IMR-90 (cell line): ENCODE data around the gene DHRS7B. TPM values are rescaled to one million over a fixed set of nuclear protein-coding genes. Genes with fewer than 3 reads are reported as not detected.

Experiments used
- ATAC-seq: fragments of 200-7000 bp; cut with Tn5 transposase; 2 replicates; pipeline ENCODE4 v1.9.1; 2020; ENCODE audit warnings: low read depth, mild to moderate bottlenecking, moderate library complexity
- BruUV-seq: library from RNA; stranded (reverse); fragments of 400-500 nt; replicated peaks from 2 replicates; lab custom pipeline; 2021; lab: Mats Ljungman, UMichigan
- CTCF ChIA-PET: fragments of 300-600 bp; formaldehyde crosslinking; extraction: SDS; loops from one replicate; lab custom pipeline; 2021; ENCODE audit warnings: antibody characterized with exemption; lab: Yijun Ruan, JAX
- POLR2A ChIA-PET: fragments of 300-600 bp; sonication (Branson Sonifier 250); formaldehyde crosslinking; loops from one replicate; lab custom pipeline; 2022; ENCODE audit warnings: antibody characterized with exemption; ENCODE audit not compliant: unreplicated experiment; lab: Charles Lee
- DNase-seq: peaks from one replicate; pipeline ENCODE4 v3.0.0; 2013
- H2AFZ ChIP-seq: replicated peaks from 2 replicates; pipeline ENCODE3; 2013; ENCODE audit warnings: low read length, mild to moderate bottlenecking; ENCODE audit not compliant: poor library complexity
- H2AK5ac ChIP-seq: 2 replicates; pipeline ENCODE4 v1.6.1; 2013; ENCODE audit warnings: low read depth, low read length, inconsistent platforms
- H2AK9ac ChIP-seq: replicated peaks from 2 replicates; pipeline ENCODE3; 2013; ENCODE audit warnings: mild to moderate bottlenecking, low read depth, low read length, moderate library complexity; ENCODE audit not compliant: poor library complexity
- H2BK120ac ChIP-seq: 2 replicates; pipeline ENCODE4 v1.6.1; 2013; ENCODE audit warnings: low read depth, low read length, inconsistent platforms
- H2BK15ac ChIP-seq: 3 replicates; pipeline ENCODE4 v1.6.1; 2013; ENCODE audit warnings: low read depth, low read length, inconsistent platforms
- H2BK20ac ChIP-seq: 2 replicates; pipeline ENCODE4 v1.6.1; 2013; ENCODE audit warnings: low read depth, mild to moderate bottlenecking, inconsistent platforms, low read length, moderate library complexity
- H2BK5ac ChIP-seq: 2 replicates; pipeline ENCODE4 v1.6.1; 2013; ENCODE audit warnings: mild to moderate bottlenecking, low read depth, low read length, inconsistent platforms; ENCODE audit not compliant: poor library complexity, severe bottlenecking
- H3K14ac ChIP-seq: replicated peaks from 2 replicates; pipeline ENCODE4 v1.6.1; 2013; ENCODE audit warnings: low read depth, low read length, inconsistent platforms
- H3K18ac ChIP-seq: 2 replicates; pipeline ENCODE4 v1.6.1; 2013; ENCODE audit warnings: low read depth, low read length, control low read depth
- H3K23ac ChIP-seq: 2 replicates; pipeline ENCODE4 v1.6.1; 2013; ENCODE audit warnings: low read depth, low read length, inconsistent platforms
- H3K27ac ChIP-seq: 2 replicates; pipeline ENCODE4 v1.5.1; 2013; ENCODE audit warnings: mild to moderate bottlenecking, control low read depth, low read length; ENCODE audit not compliant: insufficient read depth
- H3K27me3 ChIP-seq: 2 replicates; pipeline ENCODE4 v1.6.1; 2013; ENCODE audit warnings: low read length; ENCODE audit not compliant: control insufficient read depth, insufficient read depth
- H3K36me3 ChIP-seq: 2 replicates; pipeline ENCODE4 v1.6.1; 2013; ENCODE audit warnings: low read length, mixed read lengths; ENCODE audit not compliant: control insufficient read depth, insufficient read depth
- H3K4ac ChIP-seq: 2 replicates; pipeline ENCODE4 v1.6.1; 2013; ENCODE audit warnings: low read depth, low read length, inconsistent platforms
- H3K4me1 ChIP-seq: 2 replicates; pipeline ENCODE4 v1.6.1; 2013; ENCODE audit warnings: low read length, mixed read lengths; ENCODE audit not compliant: control insufficient read depth, insufficient read depth
- H3K4me2 ChIP-seq: 2 replicates; pipeline ENCODE4 v1.6.1; 2013; ENCODE audit warnings: low read depth, mild to moderate bottlenecking, control low read depth, low read length, moderate library complexity
- H3K4me3 ChIP-seq: 2 replicates; pipeline ENCODE4 v1.5.1; 2013; ENCODE audit warnings: low read depth, mild to moderate bottlenecking, control low read depth, low read length, moderate library complexity; ENCODE audit not compliant: insufficient read depth
- H3K56ac ChIP-seq: 2 replicates; pipeline ENCODE4 v1.6.1; 2013; ENCODE audit warnings: low read length, inconsistent platforms; ENCODE audit not compliant: insufficient read depth; ENCODE audit errors: extremely low read depth
- H3K79me1 ChIP-seq, 2 experiments: 2 replicates each; pipeline ENCODE4 v1.6.1; 2013; ENCODE audit warnings: low read length in 2 of 2, inconsistent platforms in 1 of 2, low read depth in 1 of 2
- H3K9ac ChIP-seq: 2 replicates; pipeline ENCODE4 v1.6.1; 2013; ENCODE audit warnings: low read depth, low read length, control low read depth
- H3K9me1 ChIP-seq: 2 replicates; pipeline ENCODE4 v1.6.1; 2013; ENCODE audit warnings: low read length, inconsistent platforms; ENCODE audit not compliant: insufficient read depth
- H3K9me3 ChIP-seq: 2 replicates; pipeline ENCODE4 v1.6.1; 2013; ENCODE audit warnings: low read length; ENCODE audit not compliant: control insufficient read depth, insufficient read depth
- H4K20me1 ChIP-seq: 2 replicates; pipeline ENCODE4 v1.6.1; 2013; ENCODE audit warnings: low read length, inconsistent platforms; ENCODE audit not compliant: insufficient read depth
- H4K5ac ChIP-seq: 2 replicates; pipeline ENCODE4 v1.6.1; 2013; ENCODE audit warnings: mild to moderate bottlenecking, low read depth, low read length, control low read depth
- H4K8ac ChIP-seq, 2 experiments: 2 replicates each; pipeline ENCODE4 v1.6.1; 2013; ENCODE audit warnings: low read depth in 2 of 2, low read length in 2 of 2, control low read depth in 1 of 2, inconsistent platforms in 1 of 2
- H4K91ac ChIP-seq: 2 replicates; pipeline ENCODE4 v1.6.1; 2013; ENCODE audit warnings: low read depth, low read length, inconsistent platforms; ENCODE audit not compliant: insufficient read depth
- CHD1 ChIP-seq: IDR thresholded peaks from 2 replicates; pipeline ENCODE4 v1.6.1; 2012; ENCODE audit warnings: low read depth, low read length, improper control_type of control experiment
- MAFK ChIP-seq: IDR thresholded peaks from 2 replicates; pipeline ENCODE4 v1.6.1; 2012; ENCODE audit warnings: low read depth, low read length, improper control_type of control experiment
- WGBS, 2 experiments: methylation state at CpG; one replicate each; pipeline versions ENCODE4 v1.1.5 to v1.1.7; 2013; ENCODE audit warnings: missing lambda C conversion rate in 2 of 2; ENCODE audit not compliant: insufficient read length in 1 of 2; ENCODE audit errors: extremely low coverage in 2 of 2; 5-methylcytosine and 5-hydroxymethylcytosine counted together
- dilution Hi-C: fragments of 300-500 bp; cut with HindIII; formaldehyde crosslinking; loops from one replicate; pipeline ENCODE4 v1.14.3; 2018; ENCODE audit warnings: low sequenced_read_pairs; ENCODE audit not compliant: unreplicated experiment
- in situ Hi-C: fragments of 300-500 bp; cut with MboI; formaldehyde crosslinking; loops from 3 replicates; pipeline ENCODE4 v1.14.3; 2019; ENCODE audit warnings: low sequenced_read_pairs, inconsistent platforms, mixed read lengths
- intact Hi-C: fragments of 100-400 bp; cut with micrococcal nuclease; formaldehyde crosslinking; loops from 2 replicates; pipeline ENCODE4 v1.10.0; 2022
- polyA plus RNA-seq, 3 experiments: library from polyadenylated mRNA; depleted of rRNA; stranded (reverse); fragments of >200 nt; gene quantifications; 2 replicates each; pipeline ENCODE4 v1.2.3, GENCODE V29; 2012; ENCODE audit warnings: low replicate concordance in 1 of 3
- total RNA-seq: library from RNA; depleted of rRNA; stranded (reverse); fragments of >200 nt; gene quantifications from 2 replicates; pipeline ENCODE4 v1.2.3, GENCODE V29; 2012

Gene DHRS7B
- total and polyA plus RNA-seq, 2 of the 4 experiments (the other 2 are of a cell fraction): 24.4 to 34.4 TPM

GRCh38 chr17:21212826-21213637, 86.3 kb downstream of the DHRS7B start:
- peak overlapping the region; percentile 69 for H3K14ac ChIP-seq
- H2BK5ac ChIP-seq: peak overlapping the region; percentile 81
- H3K36me3 ChIP-seq: peaks cover 20% of the 10 kb centered on the region
- peaks cover 23 to 86% of the 10 kb centered on the region in 2 experiments for H3K79me1 ChIP-seq
- H3K9me1 ChIP-seq: peaks cover 37% of the 10 kb centered on the region
- H3K4me3 ChIP-seq: peak overlapping the region; percentile 87
- CTCF ChIA-PET: interaction anchor here (0.6 to 1.0 kb wide), 3 partner anchors 9 to 95 kb away, joined by 3 read pairs; no protein-coding TSS in a partner anchor
- peak overlapping the region; percentile 48; the same call in 1 of the 2 replicates for H4K91ac ChIP-seq
- 37% methylated on average over 2 of the region's 18 CpGs; no CpG with 5 or more reads in 1 of the 2 experiments for WGBS, 2 experiments
- H2AK9ac ChIP-seq: peak overlapping the region; percentile 99
- H3K9ac ChIP-seq: peak overlapping the region; percentile 91
- H2AK5ac ChIP-seq: peak overlapping the region; percentile 70
- POLR2A ChIA-PET: interaction anchor here (0.5 to 0.7 kb wide), 3 partner anchors 14 to 73 kb away, joined by 3 to 10 read pairs (median 4); no protein-coding TSS in a partner anchor
- peaks cover 57% of the 10 kb centered on the region for H4K20me1 ChIP-seq
- H3K27me3 ChIP-seq: no peaks in the 10 kb centered on the region
- TF ChIP-seq CHD1 (no peak), MAFK (peak; percentile 58)
- peak overlapping the region; percentile 94 for H2AFZ ChIP-seq
- peak overlapping the region; percentile 86 for H3K27ac ChIP-seq
- ATAC-seq (no peak), DNase-seq (no peak)
- no TSS peak for BruUV-seq
- H3K18ac ChIP-seq: no peak overlapping the region
- H3K4me2 ChIP-seq: peak overlapping the region; percentile 92
- intact Hi-C loops: loop anchor here (2.0 to 5.0 kb wide), 4 partner anchors 46 to 300 kb away; partner anchors contain the start of genes MAP2K3 and USP22
- H2BK15ac ChIP-seq: no peak overlapping the region
- H4K8ac ChIP-seq: peak overlapping the region; percentile 16 to 84; a peak in 3 of 4 replicates
- H3K9me3 ChIP-seq: no peaks in the 10 kb centered on the region
- peak overlapping the region; percentile 16; the same call in 1 of the 2 replicates for H4K5ac ChIP-seq
- H2BK20ac ChIP-seq: no peak overlapping the region
- H2BK120ac ChIP-seq: no peak overlapping the region
- peak overlapping the region; percentile 86 for H3K23ac ChIP-seq
- H3K4ac ChIP-seq: peak overlapping the region; percentile 85
- peak overlapping the region; percentile 79 for H3K56ac ChIP-seq
- dilution Hi-C loops: no loop called here
- in situ Hi-C loops: no loop called here
- H3K4me1 ChIP-seq: peaks cover 8% of the 10 kb centered on the region
